Bronchial epithelial cell (primary cell): ENCODE data around the gene SLC7A9. TPM values are rescaled to one million over a fixed set of nuclear protein-coding genes. Genes with fewer than 3 reads are reported as not detected.

ENCODE experiments used
- DNase-seq: peaks from one replicate; pipeline ENCODE4 v3.0.0-alpha.2; 2010; ENCODE audit warnings: low read depth
- FAIRE-seq: peaks from 2 replicates; lab custom pipeline; 2011; peaks lifted over from hg19 to GRCh38; lab: Jason Lieb, UNC
- H3K27me3 ChIP-seq: 2 replicates; pipeline ENCODE4 v1.5.1; 2011; ENCODE audit warnings: low read length; ENCODE audit not compliant: control insufficient read depth, insufficient read depth
- H3K36me3 ChIP-seq: 2 replicates; pipeline ENCODE4 v1.5.1; 2011; ENCODE audit warnings: low read length; ENCODE audit not compliant: control insufficient read depth, insufficient read depth
- H3K4me3 ChIP-seq: 2 replicates; pipeline ENCODE4 v1.5.1; 2011; ENCODE audit warnings: mild to moderate bottlenecking, low read depth, low read length, control low read depth
- CTCF ChIP-seq: IDR thresholded peaks from 2 replicates; pipeline ENCODE4 v1.5.1; 2011; ENCODE audit warnings: mild to moderate bottlenecking, moderate library complexity, low read length, control low read depth, inconsistent platforms; ENCODE audit not compliant: insufficient read depth, severe bottlenecking
- total RNA-seq: library from RNA; depleted of rRNA; stranded (reverse); fragments of >200 nt; gene quantifications from 2 replicates; pipeline ENCODE4 v1.2.1, GENCODE V29; 2014

The SLC7A9 gene
- total RNA-seq, 1 donor from 2014 or later = under 0.01 TPM

- Histone ChIP-seq H3K4me3 (no peak overlapping the region), H3K27me3 (no peaks in the 10 kb centered on the region), H3K36me3 (no peaks in the 10 kb centered on the region)
- TF ChIP-seq CTCF = no peak
- FAIRE-seq = no peak
- DNase-seq = no peak
Measured at GRCh38 chr19:32876236-32876918, 6.8 kb upstream of the SLC7A9 start.

- no peak for TF ChIP-seq CTCF
- no peak overlapping the region for H3K4me3 ChIP-seq
- H3K27me3 ChIP-seq = no peaks in the 10 kb centered on the region
- H3K36me3 ChIP-seq = no peaks in the 10 kb centered on the region
- no peak for FAIRE-seq
- DNase-seq = no peak
Measured at GRCh38 chr19:32875428-32875827, 5.9 kb upstream of the SLC7A9 start.

- Histone ChIP-seq H3K27me3 (no peaks in the 10 kb centered on the region), H3K36me3 (no peaks in the 10 kb centered on the region), H3K4me3 (no peak overlapping the region)
- FAIRE-seq (no peak), DNase-seq (no peak)
- no peak for TF ChIP-seq CTCF
Measured at GRCh38 chr19:32874605-32875004, 5.0 kb upstream of the SLC7A9 start.

DNA sequence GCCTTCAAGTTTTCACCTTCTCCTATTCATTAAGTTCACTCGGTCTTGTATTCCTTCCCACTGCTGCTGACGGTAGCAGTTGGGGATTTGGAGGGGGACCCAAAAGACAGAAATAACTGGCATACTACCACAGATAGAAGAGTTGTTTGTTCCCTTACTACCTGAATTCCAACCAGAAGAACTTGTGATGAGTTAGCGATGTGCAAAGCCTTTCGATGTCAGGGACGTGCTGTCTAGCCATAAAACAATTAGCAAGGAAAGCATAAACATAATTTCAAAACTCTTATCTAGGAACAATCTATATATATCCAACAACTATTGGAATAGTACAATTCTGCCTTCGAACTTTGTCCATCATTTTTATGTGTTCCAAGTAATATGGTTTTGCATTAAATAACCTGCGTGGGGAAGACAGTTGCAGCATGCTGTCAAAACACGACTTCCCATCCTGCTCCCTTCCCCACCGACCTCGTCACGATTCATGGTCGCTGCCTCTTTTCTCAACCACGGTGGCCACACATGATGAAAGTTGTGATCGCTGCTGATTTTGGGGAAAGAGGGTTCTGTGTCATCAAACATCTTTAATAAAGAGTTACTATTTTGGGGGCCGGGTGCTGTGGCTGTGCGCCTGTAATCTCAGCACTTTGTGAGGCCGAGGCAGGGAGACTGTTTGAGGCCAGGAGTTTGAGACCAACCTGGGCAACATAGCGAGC, 3.8 kb upstream of the SLC7A9 start:
- Histone ChIP-seq H3K4me3 (no peak overlapping the region), H3K36me3 (no peaks in the 10 kb centered on the region), H3K27me3 (no peaks in the 10 kb centered on the region)
- no peak for TF ChIP-seq CTCF
- no peak for DNase-seq
- FAIRE-seq = no peak

DNA sequence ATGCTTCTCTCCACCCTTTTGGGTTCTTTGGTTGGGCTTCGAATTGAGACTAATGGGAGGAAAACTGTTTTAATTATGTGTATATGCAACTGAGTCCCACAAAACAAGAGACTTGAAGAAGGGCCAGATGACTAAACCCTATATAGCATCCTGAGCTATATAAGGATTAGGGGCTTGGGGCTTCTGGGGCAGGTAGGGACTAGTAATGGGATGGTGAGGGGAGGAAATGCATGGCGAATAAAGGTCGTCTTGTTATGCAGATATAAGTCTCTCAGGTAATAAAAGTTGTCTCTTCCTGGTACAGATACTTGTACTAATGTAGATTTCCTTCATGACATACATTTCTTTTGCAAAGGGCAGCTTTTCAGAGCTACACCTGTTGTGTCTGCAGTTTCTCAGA, 2.8 kb upstream of the SLC7A9 start:
- no peak overlapping the region for H3K4me3 ChIP-seq
- FAIRE-seq (no peak), DNase-seq (no peak)
- no peaks in the 10 kb centered on the region for H3K36me3 ChIP-seq
- TF ChIP-seq CTCF = no peak
- H3K27me3 ChIP-seq = no peaks in the 10 kb centered on the region
